ENCODE results near the gene NME7.
"Not testable (repeated sequence)": the region's sequence is repeated elsewhere in the genome, so short reads cannot be mapped to it uniquely, and the experiment has no call there.

The NME7 gene

GRCh38 chr1:169212088-169212487 lies 155.5 kb downstream of the NME7 start:
- no peak for DNase-seq

GRCh38 chr1:169207797-169208520 lies 159.6 kb downstream of the NME7 start:
- no peak for DNase-seq

GRCh38 chr1:169204157-169204556 lies 163.4 kb downstream of the NME7 start:
- no peak for DNase-seq

GRCh38 chr1:169202791-169203665 lies 164.6 kb downstream of the NME7 start:
- no peak for DNase-seq

GRCh38 chr1:169201084-169201619 lies 166.4 kb downstream of the NME7 start:
- no peak for DNase-seq

GRCh38 chr1:169200319-169200718 lies 167.3 kb downstream of the NME7 start:
- DNase-seq, result no peak

GRCh38 chr1:169196581-169196980 lies 171.0 kb downstream of the NME7 start:
- no peak for DNase-seq

- DNase-seq, result no peak
Observed at GRCh38 chr1:169196161-169196560, 171.4 kb downstream of the NME7 start.

- no peak for DNase-seq
Observed at GRCh38 chr1:169193191-169193850, 174.3 kb downstream of the NME7 start.

GRCh38 chr1:169186106-169186505 lies 181.5 kb downstream of the NME7 start:
- no peak for DNase-seq

- DNase-seq, result no peak
Observed at GRCh38 chr1:169184812-169185211, 182.8 kb downstream of the NME7 start.

- no peak for DNase-seq
Observed at GRCh38 chr1:169180174-169180573, 187.4 kb downstream of the NME7 start.

GRCh38 chr1:169179431-169179830 lies 188.2 kb downstream of the NME7 start:
- DNase-seq, result not testable (repeated sequence)

- DNase-seq, result no peak
Observed at GRCh38 chr1:169175461-169175860, 192.1 kb downstream of the NME7 start.

GRCh38 chr1:169163059-169163458 lies 204.5 kb downstream of the NME7 start:
- DNase-seq, result no peak

GRCh38 chr1:169161496-169162194 lies 206.0 kb downstream of the NME7 start:
- DNase-seq, result peak; percentile 25 to 59 (median 40)

GRCh38 chr1:169160845-169161495 lies 206.6 kb downstream of the NME7 start:
- no peak for DNase-seq

- no peak for DNase-seq
Observed at GRCh38 chr1:169156580-169156979, 211.0 kb downstream of the NME7 start.

GRCh38 chr1:169155675-169156074 lies 211.9 kb downstream of the NME7 start:
- no peak for DNase-seq

- no peak for DNase-seq
Observed at GRCh38 chr1:169151338-169151837, 216.2 kb downstream of the NME7 start.

GRCh38 chr1:169150641-169151337 lies 216.8 kb downstream of the NME7 start:
- DNase-seq, result no peak
